ENCODE results near the gene IBA57.

The IBA57 gene

DNA sequence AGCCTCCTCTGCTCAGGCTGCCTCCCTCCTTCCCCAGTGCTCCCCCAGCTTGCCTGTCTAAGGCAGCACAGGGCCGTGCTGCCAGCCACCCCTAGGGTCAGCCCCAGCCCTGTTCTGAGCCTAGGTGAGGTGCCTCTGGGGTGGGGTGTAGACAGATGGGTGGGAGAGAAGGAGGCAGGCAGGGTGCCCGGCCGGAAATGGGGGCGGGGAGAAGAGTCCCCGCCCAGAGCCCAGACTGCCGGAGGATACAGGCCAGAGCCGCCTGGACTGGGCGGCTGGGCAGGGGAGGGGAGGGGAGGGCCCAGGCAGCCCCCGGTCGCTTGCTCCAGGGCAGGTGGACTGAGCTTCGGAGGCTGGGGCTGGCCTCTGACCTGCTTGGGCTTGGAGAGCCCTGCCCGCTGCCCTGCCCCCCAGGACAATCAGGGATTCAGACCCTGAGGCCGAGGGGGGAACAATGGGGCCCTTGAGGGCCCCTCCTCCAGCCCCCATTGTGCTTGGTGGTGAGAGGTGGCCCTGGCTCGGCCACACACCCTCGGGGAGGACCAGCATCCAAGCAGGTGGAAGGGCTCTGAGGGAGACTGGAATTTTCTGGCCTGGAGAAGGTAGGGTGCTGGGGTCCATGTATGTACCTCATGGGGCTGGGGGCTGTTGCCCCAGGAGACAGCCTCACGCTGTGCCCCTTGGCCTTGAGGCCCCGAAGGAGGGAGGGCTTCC lies 16.0 kb upstream of the IBA57 start, which contains the start of gene GJC2:
Gene GJC2 (plus strand): TSS at position 525 of the 714 bp plus-strand sequence. CDS start 7,829 bp downstream, outside the sequence.
- Mint-ChIP-seq H3K27me3 (no peaks in the 10 kb centered on the region), H3K9me3 (no peaks in the 10 kb centered on the region), H3K36me3 (ENCODE audit: low read depth) (no peaks in the 10 kb centered on the region), H3K4me1 (ENCODE audit: low read depth) (peaks cover 2% of the 10 kb centered on the region), H3K4me3 (no peak within 1 kb of the TSS), H3K27ac (no peak within 1 kb of the TSS)

DNA sequence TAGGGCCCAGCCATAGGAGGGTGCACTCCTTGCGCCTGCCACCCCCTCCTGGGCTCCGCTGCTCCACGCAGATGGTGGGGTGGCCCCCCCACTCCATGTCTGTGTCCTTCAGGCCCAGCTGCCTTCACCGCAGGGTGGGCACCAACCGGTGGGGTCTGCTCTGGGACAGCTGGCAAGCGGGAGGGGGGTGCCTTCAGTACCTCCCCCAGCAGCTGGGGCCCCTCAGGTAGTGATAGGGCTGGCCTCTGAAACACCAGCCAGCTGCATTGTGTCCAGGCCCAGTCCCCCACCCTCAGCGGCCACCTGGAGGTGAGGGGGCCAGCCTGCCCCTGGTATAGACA lies 15.5 kb upstream of the IBA57 start:
- no peak overlapping the region for H3K27ac Mint-ChIP-seq
- no peaks in the 10 kb centered on the region for H3K36me3 Mint-ChIP-seq (ENCODE audit: low read depth)
- no peak overlapping the region for H3K4me3 Mint-ChIP-seq
- no peaks in the 10 kb centered on the region for H3K9me3 Mint-ChIP-seq
- H3K4me1 Mint-ChIP-seq (ENCODE audit: low read depth) = peaks cover 7% of the 10 kb centered on the region
- no peaks in the 10 kb centered on the region for H3K27me3 Mint-ChIP-seq

DNA sequence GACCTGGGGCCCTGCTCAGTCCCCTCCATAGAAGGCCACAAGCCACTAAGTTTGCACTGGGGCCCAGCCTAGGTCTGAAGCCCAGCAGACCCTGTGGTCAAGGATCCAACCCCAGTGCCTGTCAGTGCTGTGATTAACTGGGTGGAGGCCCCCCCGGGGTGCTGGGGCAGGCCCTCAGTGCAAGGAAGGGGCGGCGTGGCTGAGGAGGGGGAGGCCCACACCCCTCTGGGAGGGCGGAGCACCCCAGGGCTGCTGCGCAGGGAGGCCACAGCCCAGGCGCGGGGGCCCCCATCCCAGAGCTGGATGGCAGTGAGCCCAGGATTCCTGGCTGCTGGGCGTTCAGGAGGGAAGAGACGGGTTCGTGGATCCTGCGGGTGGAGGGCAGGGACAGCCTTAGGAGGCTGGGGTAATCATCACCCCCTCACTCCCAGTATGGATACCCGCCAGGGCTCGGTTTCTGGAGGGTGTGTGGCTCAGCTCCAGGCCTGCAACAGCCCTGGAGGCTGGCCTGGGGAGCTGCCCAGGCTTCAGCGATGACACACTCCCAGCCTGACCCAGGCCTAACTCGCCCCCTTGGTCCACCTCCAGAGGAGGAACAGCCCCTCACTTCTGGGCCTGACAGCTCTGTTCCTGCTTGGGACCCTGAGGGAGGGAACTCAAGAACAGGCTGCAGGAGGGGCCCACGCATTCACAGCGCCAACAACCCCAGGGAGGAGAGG lies 15.0 kb upstream of the IBA57 start:
- no peak overlapping the region for H3K4me3 Mint-ChIP-seq
- H3K36me3 Mint-ChIP-seq (ENCODE audit: low read depth) = no peaks in the 10 kb centered on the region
- H3K4me1 Mint-ChIP-seq (ENCODE audit: low read depth) = peaks cover 12% of the 10 kb centered on the region
- no peaks in the 10 kb centered on the region for H3K27me3 Mint-ChIP-seq
- H3K9me3 Mint-ChIP-seq = no peaks in the 10 kb centered on the region
- H3K27ac Mint-ChIP-seq = no peak overlapping the region

DNA sequence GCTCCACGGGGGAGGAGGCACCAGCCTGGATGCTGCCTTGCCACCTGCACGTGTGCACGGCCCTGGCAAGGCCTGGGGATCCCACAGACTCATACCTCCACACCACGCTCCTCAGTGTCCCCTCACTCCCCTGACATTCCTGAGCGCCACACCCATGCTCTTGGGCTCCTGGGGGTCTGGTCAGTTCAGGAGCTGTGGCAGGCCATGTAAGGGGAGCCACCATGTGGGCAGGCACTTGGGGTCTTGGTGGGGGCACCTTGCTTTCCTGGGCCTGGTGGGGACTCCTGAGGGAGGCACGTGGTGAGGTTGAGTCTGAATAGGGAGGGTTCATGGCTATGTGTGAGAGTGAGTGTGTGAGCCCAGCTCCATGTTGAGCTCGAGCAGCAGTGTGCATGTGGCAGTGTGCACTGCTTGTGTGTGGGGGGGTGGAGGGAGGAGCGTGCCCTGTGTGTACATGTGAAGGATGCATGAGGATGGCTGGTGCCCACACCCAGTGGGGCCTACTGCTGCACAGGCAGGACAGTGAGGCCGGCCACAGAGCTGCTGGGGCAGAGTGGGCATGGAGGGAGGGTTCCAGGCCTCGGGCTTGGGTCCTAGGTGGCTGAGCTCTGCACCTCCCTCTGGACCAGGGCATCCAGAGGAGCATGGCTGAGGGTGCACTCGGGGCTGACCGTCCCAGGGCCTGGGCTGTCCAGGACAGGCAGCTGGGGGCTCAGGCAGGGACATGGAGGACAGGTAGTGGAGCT lies 14.3 kb upstream of the IBA57 start:
- Mint-ChIP-seq H3K4me1 (ENCODE audit: low read depth) (peaks cover 18% of the 10 kb centered on the region), H3K9me3 (no peaks in the 10 kb centered on the region), H3K36me3 (ENCODE audit: low read depth) (no peaks in the 10 kb centered on the region), H3K4me3 (no peak overlapping the region), H3K27ac (no peak overlapping the region), H3K27me3 (no peaks in the 10 kb centered on the region)

DNA sequence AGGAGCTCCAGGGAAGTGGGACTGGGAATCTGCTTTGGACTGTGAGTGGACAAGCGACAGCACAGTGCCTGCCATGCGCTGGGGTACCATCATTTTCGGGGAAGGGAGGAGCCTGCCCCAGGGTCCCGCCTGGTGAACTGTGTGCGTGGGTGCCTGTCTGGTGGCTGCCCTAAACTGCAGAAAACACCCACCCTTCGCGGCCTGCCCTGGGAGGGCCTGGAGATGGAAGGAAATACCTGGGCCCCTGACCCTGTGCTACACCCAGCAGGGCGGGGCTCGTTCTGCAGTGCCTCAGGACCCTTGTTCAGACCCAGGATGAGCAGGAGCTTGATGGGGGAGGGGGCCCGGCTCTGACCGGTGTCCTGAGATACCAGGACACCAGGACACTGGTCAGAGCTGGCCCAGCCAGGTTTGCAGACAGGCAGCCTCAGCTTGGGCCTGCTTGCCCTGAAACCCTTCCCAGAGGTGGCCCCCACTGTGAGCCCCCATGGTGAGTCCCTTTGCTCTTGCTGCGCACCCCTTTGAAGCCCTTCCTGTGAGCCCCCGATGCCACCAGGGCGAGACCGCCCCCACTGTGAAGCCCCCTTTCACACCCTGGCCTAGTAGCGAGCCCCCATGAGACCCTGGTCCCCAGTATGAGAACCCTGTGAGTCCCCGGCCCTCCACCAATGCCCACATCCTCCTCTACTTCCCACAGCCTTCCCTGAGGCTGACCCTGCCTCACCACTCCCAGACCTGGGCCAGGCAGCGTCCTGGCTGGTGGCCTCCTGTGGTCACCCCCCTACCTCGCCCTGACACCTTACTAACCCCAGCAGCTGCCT lies 13.3 kb upstream of the IBA57 start:
- H3K36me3 Mint-ChIP-seq (ENCODE audit: low read depth) = no peaks in the 10 kb centered on the region
- no peak overlapping the region for H3K4me3 Mint-ChIP-seq
- H3K9me3 Mint-ChIP-seq = no peaks in the 10 kb centered on the region
- H3K4me1 Mint-ChIP-seq (ENCODE audit: low read depth) = peaks cover 25% of the 10 kb centered on the region
- no peak overlapping the region for H3K27ac Mint-ChIP-seq
- no peaks in the 10 kb centered on the region for H3K27me3 Mint-ChIP-seq

DNA sequence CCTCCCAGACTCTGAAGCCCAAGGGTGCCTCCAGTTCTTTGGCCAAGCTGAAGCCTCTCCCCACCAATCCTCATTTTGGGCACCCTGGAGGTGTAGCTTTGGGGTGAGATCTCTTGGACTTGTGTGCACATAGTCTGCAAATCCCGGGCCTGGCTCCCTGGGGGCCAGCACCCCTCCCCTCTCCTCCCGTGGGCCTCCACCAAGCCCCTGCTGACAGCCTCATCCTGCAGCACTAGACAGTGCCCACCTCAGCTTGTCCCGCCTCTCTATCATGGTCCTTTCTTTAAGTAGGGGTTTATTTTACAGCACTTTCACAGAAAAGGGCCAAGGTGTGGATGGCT lies 12.7 kb upstream of the IBA57 start:
- Mint-ChIP-seq H3K27ac (no peak overlapping the region), H3K4me3 (no peak overlapping the region), H3K27me3 (no peaks in the 10 kb centered on the region), H3K9me3 (no peaks in the 10 kb centered on the region), H3K4me1 (ENCODE audit: low read depth) (peaks cover 25% of the 10 kb centered on the region), H3K36me3 (ENCODE audit: low read depth) (no peaks in the 10 kb centered on the region)

DNA sequence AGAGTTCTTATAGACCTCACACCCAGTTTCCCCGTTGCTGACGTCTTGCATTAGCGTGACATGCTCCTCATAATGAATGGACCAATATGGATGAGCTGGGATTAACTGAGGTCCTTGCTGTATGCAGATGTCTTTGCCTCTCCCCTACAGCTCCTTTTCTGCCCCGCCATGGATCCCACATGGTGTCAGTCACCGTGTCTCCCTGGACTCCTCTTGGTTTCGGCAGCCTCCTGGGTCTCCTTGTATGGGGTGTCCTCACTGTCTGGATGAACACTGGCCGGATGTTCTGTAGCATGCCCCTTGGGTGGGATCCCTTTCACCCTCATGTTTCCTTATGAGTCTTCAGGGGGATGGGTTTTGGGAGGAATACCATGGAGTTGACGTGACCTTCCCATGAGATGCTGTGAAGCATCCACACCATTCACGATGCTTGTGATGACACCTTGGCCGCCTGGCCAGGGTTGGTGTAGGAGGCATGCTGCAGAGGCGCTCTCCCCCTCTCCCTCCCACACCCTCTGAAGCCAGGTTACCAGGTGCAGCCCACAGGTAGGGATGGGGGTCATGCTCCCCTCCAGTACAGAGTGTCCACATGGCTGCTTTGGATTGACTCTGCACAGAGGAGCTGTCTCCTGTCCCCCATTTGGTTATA lies 11.5 kb upstream of the IBA57 start:
- H3K36me3 Mint-ChIP-seq (ENCODE audit: low read depth) = no peaks in the 10 kb centered on the region
- H3K27ac Mint-ChIP-seq = no peak overlapping the region
- H3K4me3 Mint-ChIP-seq = no peak overlapping the region
- H3K4me1 Mint-ChIP-seq (ENCODE audit: low read depth) = peaks cover 25% of the 10 kb centered on the region
- no peaks in the 10 kb centered on the region for H3K9me3 Mint-ChIP-seq
- H3K27me3 Mint-ChIP-seq = no peaks in the 10 kb centered on the region

DNA sequence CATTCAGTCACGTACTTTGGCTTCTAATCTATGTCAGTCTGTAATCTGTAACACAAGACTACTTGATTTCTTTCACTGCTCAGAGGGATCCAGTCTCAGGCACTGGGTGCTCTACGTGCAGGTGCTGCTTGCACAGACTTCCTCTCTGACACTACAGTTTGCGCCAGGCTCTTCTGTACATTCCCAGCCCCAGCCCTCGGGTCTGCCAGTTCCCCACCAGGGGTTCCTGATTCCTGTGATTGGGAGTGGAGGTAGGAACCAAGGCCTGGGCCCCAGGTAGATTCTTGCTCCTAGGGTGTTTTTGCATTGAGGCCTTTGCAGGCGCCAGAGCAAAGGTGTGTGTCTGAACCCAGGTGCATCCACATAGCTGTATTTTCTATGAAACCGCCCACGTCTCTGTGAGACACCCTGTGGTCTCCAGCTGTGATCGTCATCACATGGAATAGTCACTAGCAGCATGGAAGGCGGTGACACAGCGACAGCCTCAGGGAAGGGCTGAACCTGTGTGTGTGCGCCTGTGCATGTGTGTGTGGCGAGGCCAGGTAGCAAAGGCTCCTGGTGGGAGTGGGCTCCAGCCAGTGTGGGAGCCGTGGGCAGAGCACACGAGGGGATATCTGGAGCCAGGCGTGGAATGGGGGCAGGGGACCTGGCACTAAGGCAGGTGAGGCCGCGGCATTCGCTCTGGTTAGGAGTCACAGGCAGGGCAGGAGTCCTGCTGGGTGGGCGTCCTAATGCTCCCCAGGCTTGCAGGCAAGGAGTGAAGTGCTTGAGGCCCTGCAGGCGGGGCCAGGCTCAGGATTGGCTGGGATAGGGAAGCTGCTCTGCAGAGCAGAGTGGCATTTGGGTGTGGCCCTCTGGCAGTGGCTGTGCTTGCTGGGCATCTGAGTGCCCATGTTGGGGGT lies 10.7 kb upstream of the IBA57 start:
- Mint-ChIP-seq H3K4me3 (no peak overlapping the region), H3K27ac (peak overlapping the region; percentile 66), H3K4me1 (ENCODE audit: low read depth) (peaks cover 25% of the 10 kb centered on the region), H3K36me3 (ENCODE audit: low read depth) (no peaks in the 10 kb centered on the region), H3K27me3 (no peaks in the 10 kb centered on the region), H3K9me3 (no peaks in the 10 kb centered on the region)

DNA sequence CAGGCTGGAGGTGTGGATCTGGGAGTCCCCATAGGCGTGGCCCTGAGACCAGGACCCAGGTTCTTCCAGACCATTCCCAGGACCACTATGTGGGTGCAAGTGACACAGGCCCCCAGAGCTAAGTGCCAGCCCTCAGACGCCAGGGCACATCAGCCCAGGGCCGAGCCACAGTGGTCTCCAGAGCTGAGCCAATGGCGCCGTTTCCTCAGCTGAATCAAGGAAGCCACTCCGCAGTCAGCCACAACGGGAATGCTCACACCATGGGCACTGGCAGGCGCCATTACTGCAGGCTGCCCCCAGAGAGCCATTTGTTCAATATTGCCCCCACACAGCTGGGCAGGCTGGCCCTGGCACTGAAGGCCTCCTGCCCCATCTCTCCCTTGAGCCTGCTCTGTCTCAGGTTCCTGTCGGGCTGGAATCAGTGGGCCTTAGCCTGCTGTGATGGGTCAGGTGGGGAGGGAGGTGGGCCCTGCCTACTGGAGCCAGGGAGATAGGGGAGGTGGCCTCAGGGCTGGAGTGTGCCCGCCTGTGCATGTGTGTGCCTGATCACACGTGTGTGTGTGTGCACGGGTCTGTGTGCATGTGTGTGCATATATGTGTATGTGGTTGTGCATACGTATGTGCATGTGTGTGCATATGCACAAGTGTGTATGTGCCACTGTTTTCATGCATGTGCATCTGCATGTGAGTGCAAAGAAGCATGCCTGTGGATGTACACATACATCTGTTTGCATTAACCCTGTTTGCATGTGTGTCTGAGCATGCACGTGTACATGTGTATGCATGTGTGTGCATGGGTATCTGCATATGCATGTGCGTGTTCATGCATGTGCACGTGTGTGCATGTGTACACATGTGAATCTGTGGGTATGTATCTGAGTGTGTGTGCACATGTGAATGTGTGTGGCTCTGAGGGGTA lies 9.7 kb upstream of the IBA57 start:
- Mint-ChIP-seq H3K36me3 (ENCODE audit: low read depth) (no peaks in the 10 kb centered on the region), H3K9me3 (no peaks in the 10 kb centered on the region), H3K27ac (no peak overlapping the region), H3K4me3 (no peak overlapping the region), H3K27me3 (no peaks in the 10 kb centered on the region), H3K4me1 (ENCODE audit: low read depth) (peaks cover 25% of the 10 kb centered on the region)

DNA sequence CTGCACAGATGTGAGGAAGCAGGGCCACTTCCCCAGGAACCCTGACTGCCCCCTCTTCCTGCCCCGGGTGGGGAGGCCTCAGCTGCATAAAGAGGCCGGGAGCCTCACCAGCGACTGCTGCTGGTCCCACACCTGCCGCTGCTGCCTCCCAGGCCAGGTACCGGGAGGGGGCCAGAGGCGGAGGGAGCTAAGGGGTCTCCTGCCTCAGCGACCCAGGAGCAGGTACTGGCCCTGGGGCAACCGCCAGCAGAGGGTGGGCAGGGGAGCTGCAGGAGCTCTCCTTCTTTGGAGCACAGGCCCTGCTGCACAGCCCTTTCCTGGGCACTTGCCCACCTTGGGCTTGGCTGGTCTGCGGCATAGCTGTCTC lies 9.1 kb upstream of the IBA57 start:
- no peak overlapping the region for H3K27ac Mint-ChIP-seq
- no peaks in the 10 kb centered on the region for H3K27me3 Mint-ChIP-seq
- peaks cover 25% of the 10 kb centered on the region for H3K4me1 Mint-ChIP-seq (ENCODE audit: low read depth)
- no peaks in the 10 kb centered on the region for H3K9me3 Mint-ChIP-seq
- no peak overlapping the region for H3K4me3 Mint-ChIP-seq
- no peaks in the 10 kb centered on the region for H3K36me3 Mint-ChIP-seq (ENCODE audit: low read depth)

DNA sequence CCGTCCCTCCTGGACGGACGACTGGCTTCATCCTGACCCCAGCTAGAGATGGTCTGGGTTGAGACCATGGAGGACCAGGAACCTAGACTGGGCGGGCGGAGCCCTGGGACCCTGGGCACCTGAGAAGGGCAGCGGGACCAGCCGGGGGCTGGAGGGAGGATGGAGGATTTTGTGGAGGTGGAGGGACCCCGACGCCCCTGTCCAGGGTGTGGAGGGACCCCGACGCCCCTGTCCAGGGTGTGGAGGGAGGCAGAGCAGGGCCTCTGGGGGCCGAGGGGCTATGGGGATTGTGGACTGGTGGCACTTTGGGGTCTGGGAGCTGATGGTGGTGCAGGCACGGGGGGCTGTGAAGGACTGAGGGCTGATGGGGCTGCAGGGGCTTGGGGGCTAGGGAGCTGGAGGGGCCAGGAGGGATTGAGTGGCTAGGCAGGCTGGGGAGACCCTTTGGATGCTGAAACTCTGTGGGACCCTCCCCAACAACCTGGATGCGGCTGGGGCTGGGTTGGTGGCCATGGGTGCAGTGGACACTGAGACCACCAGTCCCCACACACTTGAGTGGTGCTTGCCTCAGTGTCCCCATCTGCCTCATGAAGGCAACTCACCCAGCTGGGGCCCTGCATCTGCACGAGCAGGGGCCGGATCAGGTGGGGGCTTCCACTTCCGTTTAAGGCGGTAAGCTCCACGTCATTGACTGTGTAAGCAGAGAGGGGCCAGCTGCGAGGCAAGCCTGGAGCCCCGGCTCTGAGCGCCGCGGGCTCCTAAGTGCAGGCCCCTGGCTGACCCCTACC lies 8.5 kb upstream of the IBA57 start:
- H3K27me3 Mint-ChIP-seq = no peaks in the 10 kb centered on the region
- peaks cover 32% of the 10 kb centered on the region for H3K4me1 Mint-ChIP-seq (ENCODE audit: low read depth)
- no peaks in the 10 kb centered on the region for H3K36me3 Mint-ChIP-seq (ENCODE audit: low read depth)
- H3K9me3 Mint-ChIP-seq = no peaks in the 10 kb centered on the region
- H3K27ac Mint-ChIP-seq = no peak overlapping the region
- no peak overlapping the region for H3K4me3 Mint-ChIP-seq

DNA sequence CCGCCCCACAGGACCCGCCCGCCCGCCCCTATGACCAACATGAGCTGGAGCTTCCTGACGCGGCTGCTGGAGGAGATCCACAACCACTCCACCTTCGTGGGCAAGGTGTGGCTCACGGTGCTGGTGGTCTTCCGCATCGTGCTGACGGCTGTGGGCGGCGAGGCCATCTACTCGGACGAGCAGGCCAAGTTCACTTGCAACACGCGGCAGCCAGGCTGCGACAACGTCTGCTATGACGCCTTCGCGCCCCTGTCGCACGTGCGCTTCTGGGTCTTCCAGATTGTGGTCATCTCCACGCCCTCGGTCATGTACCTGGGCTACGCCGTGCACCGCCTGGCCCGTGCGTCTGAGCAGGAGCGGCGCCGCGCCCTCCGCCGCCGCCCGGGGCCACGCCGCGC lies 7.9 kb upstream of the IBA57 start:
- Mint-ChIP-seq H3K27ac (no peak overlapping the region), H3K9me3 (no peaks in the 10 kb centered on the region), H3K27me3 (no peaks in the 10 kb centered on the region), H3K4me3 (no peak overlapping the region), H3K36me3 (ENCODE audit: low read depth) (no peaks in the 10 kb centered on the region), H3K4me1 (ENCODE audit: low read depth) (peaks cover 34% of the 10 kb centered on the region)

Data from stimulated activated naive CD8-positive, alpha-beta T cell treated with anti-CD3 and anti-CD28 coated beads, Interleukin-15, Interleukin-2, amounts not matched to agents 100 ng/mL and 50 ng/mL, for 24 hours (primary cell).